SKM-1 treated with dmso at 0.1 percent for 144 hours (cell line): ENCODE results near the gene PLEK2.
"Not testable (repeated sequence)": the region's sequence is repeated elsewhere in the genome, so short reads cannot be mapped to it uniquely, and the experiment has no call there.

ENCODE experiments used
- DNase-seq: peaks from one replicate; lab custom pipeline; 2025; ENCODE audit not compliant: unreplicated experiment; lab: John Stamatoyannopoulos, UW

PLEK2 gene

GRCh38 chr14:67360470-67361206 is 51.3 kb downstream of the PLEK2 start:
- no peak for DNase-seq

- DNase-seq = peak; percentile 83
These were observed 52.0 kb downstream of the PLEK2 start, which contains the start of the genes ATP6V1D and EIF2S1 for GRCh38 chr14:67359775-67360469. TSS of gene ATP6V1D (minus strand) at chr14:67359804. CDS start at chr14:67359698, 106 bp downstream. TSS of gene EIF2S1 (plus strand) at chr14:67360328. CDS start at chr14:67364768, 4,440 bp downstream.

- no peak for DNase-seq
These were observed 52.8 kb downstream of the PLEK2 start for GRCh38 chr14:67358924-67359774.

DNA sequence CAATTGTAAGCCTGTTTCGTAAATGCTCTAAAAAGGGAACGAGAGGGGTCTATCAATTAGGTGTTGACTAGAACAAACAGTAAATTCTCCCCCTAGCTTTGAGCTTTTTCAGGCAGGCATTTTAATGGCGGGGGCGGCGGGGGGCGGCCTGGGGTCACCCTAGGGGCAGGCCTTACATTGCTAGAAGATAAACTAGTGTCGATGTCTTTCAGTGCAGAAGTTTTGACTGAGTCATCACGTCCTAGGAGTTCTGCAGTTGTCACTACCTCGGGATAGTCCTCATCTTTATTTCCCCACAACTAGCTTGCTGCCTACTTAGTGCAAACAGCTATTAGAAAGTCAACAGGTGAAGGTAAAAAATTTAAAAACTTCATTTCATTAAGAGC is 54.0 kb downstream of the PLEK2 start:
- no peak for DNase-seq

GRCh38 chr14:67357186-67357968 is 54.6 kb downstream of the PLEK2 start:
- DNase-seq = no peak

GRCh38 chr14:67352055-67352454 is 59.9 kb downstream of the PLEK2 start:
- DNase-seq = no peak

DNA sequence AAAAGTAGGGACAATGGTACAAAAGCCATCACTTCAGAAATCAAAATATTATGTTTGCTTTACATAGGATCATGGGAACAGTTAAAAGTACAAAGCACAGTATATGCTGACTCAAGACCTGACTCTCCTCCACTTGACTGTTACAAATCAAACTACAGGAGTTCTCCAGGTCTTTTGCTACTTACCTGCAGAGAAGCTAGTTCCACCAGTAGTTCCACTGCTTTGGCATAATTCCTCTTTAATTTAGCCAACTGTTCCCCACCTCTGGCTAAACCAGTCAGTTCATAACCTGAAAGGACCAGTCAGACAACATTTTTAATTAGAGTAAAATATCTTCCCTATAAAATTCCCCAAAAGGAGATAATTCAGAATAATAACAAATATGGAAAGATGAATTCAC is 66.4 kb downstream of the PLEK2 start:
- no peak for DNase-seq

- DNase-seq = no peak
These were observed 68.2 kb downstream of the PLEK2 start for GRCh38 chr14:67343601-67344230.

- not testable (repeated sequence) for DNase-seq
These were observed 70.7 kb downstream of the PLEK2 start for GRCh38 chr14:67341231-67341630.
